ENCODE measurements around the gene LAMTOR5. TPM values are rescaled to one million over a fixed set of nuclear protein-coding genes. Genes with fewer than 3 reads are reported as not detected.

LAMTOR5 gene
- total RNA-seq, 1 donor from 2014 or later, result 128 TPM

- no peak for TF ChIP-seq CTCF (conservative IDR thresholded peaks at IDR 0.05)
Observed at GRCh38 chr1:110426854-110427253, 19.4 kb upstream of the LAMTOR5 start.

GRCh38 chr1:110425612-110426152, 18.2 kb upstream of the LAMTOR5 start:
- no peak for DNase-seq (ENCODE audit: low read depth, low spot score)
- no peaks in the 10 kb centered on the region for H3K9me3 Mint-ChIP-seq
- no peak overlapping the region for H3K27ac Mint-ChIP-seq (ENCODE audit: unreplicated experiment)
- H3K4me1 Mint-ChIP-seq, result no peaks in the 10 kb centered on the region
- H3K36me3 Mint-ChIP-seq (ENCODE audit: low read depth), result no peaks in the 10 kb centered on the region
- H3K4me3 Mint-ChIP-seq, result no peak overlapping the region
- TF ChIP-seq CTCF (conservative IDR thresholded peaks at IDR 0.05), result no peak
- H3K27me3 Mint-ChIP-seq (ENCODE audit: low read depth), result peaks cover 13% of the 10 kb centered on the region

More at GRCh38 chr1:110426854-110427253, 19.4 kb upstream of the LAMTOR5 start:
- Mint-ChIP-seq H3K4me1 (no peaks in the 10 kb centered on the region), H3K4me3 (no peak overlapping the region), H3K9me3 (no peaks in the 10 kb centered on the region), H3K27ac (ENCODE audit: unreplicated experiment) (no peak overlapping the region), H3K36me3 (ENCODE audit: low read depth) (no peaks in the 10 kb centered on the region), H3K27me3 (ENCODE audit: low read depth) (peaks cover 24% of the 10 kb centered on the region)
- no peak for DNase-seq (ENCODE audit: low read depth, low spot score)

GRCh38 chr1:110424699-110425611, 17.5 kb upstream of the LAMTOR5 start:
- Mint-ChIP-seq H3K27me3 (ENCODE audit: low read depth) (peaks cover 7% of the 10 kb centered on the region), H3K4me3 (no peak overlapping the region), H3K27ac (ENCODE audit: unreplicated experiment) (no peak overlapping the region), H3K4me1 (no peaks in the 10 kb centered on the region), H3K36me3 (ENCODE audit: low read depth) (no peaks in the 10 kb centered on the region), H3K9me3 (no peaks in the 10 kb centered on the region)
- TF ChIP-seq CTCF (conservative IDR thresholded peaks at IDR 0.05), result no peak
- no peak for DNase-seq (ENCODE audit: low read depth, low spot score)

GRCh38 chr1:110420874-110421793, 13.6 kb upstream of the LAMTOR5 start:
- Mint-ChIP-seq H3K9me3 (no peaks in the 10 kb centered on the region), H3K36me3 (ENCODE audit: low read depth) (no peaks in the 10 kb centered on the region), H3K4me3 (no peak overlapping the region), H3K4me1 (no peaks in the 10 kb centered on the region), H3K27ac (ENCODE audit: unreplicated experiment) (no peak overlapping the region), H3K27me3 (ENCODE audit: low read depth) (peaks cover 4% of the 10 kb centered on the region)
- DNase-seq (ENCODE audit: low read depth, low spot score), result no peak
- no peak for TF ChIP-seq CTCF (conservative IDR thresholded peaks at IDR 0.05)

- H3K27ac Mint-ChIP-seq (ENCODE audit: unreplicated experiment), result no peak overlapping the region
- no peak for TF ChIP-seq CTCF (conservative IDR thresholded peaks at IDR 0.05)
- DNase-seq (ENCODE audit: low read depth, low spot score), result no peak
- peaks cover 4% of the 10 kb centered on the region for H3K27me3 Mint-ChIP-seq (ENCODE audit: low read depth)
- H3K4me3 Mint-ChIP-seq, result no peak overlapping the region
- H3K4me1 Mint-ChIP-seq, result no peaks in the 10 kb centered on the region
- no peaks in the 10 kb centered on the region for H3K9me3 Mint-ChIP-seq
- no peaks in the 10 kb centered on the region for H3K36me3 Mint-ChIP-seq (ENCODE audit: low read depth)
Observed at GRCh38 chr1:110420023-110420662, 12.6 kb upstream of the LAMTOR5 start.
